Vagina (tissue), 2 donors: ENCODE measurements around the gene SFMBT2.

ENCODE experiments used
- CTCF ChIP-seq, 3 experiments: fragments of 450-650 bp in 2 of 3; fragments of 200-600 bp in 1 of 3; sonication (generic) in 1 of 3; IDR thresholded peaks; one replicate each; pipeline ENCODE4 v1.5.1; 2017 to 2019; ENCODE audit warnings: antibody characterized with exemption in 3 of 3, mild to moderate bottlenecking in 2 of 3, moderate library complexity in 2 of 3
- POLR2AphosphoS5 ChIP-seq, 2 donors: sonication (generic); formaldehyde crosslinking; IDR thresholded peaks; one replicate each; pipeline ENCODE4 v1.9.0; 2017; ENCODE audit warnings: antibody characterized with exemption in 2 of 2, mild to moderate bottlenecking in 2 of 2, low read depth in 1 of 2; ENCODE audit not compliant: insufficient read depth in 1 of 2

GRCh38 chr10:7314170-7314569 lies 96.7 kb downstream of the SFMBT2 start:
- TF ChIP-seq CTCF (IDR thresholded peaks at IDR 0.05) (no peak), POLR2AphosphoS5 (IDR thresholded peaks at IDR 0.05; ENCODE audit: insufficient read depth in 1 of 2, low read depth in 1 of 2) (no peak)
